BE2C (cell line): ENCODE data around the gene CCL14.
"Not testable (repeated sequence)": the region's sequence is repeated elsewhere in the genome, so short reads cannot be mapped to it uniquely, and the experiment has no call there.

Experiments
- DNase-seq: peaks from one replicate; pipeline ENCODE4 v3.0.0-alpha.2; 2020
- H3K27me3 ChIP-seq: fragments of 250-450 bp; sonication (Bioruptor Pico); 2 replicates; pipeline ENCODE4 v1.5.1; 2020; ENCODE audit warnings: mild to moderate bottlenecking
- H3K36me3 ChIP-seq: fragments of 250-450 bp; sonication (Bioruptor Pico); 2 replicates; pipeline ENCODE4 v1.5.1; 2020; ENCODE audit warnings: mild to moderate bottlenecking
- H3K4me1 ChIP-seq: fragments of 250-450 bp; sonication (Bioruptor Pico); 2 replicates; pipeline ENCODE4 v1.5.1; 2020
- H3K4me3 ChIP-seq: 2 replicates; pipeline ENCODE4 v1.5.1; 2011; ENCODE audit warnings: low read depth, low read length
- H3K9me3 ChIP-seq: fragments of 250-450 bp; sonication (Bioruptor Pico); 2 replicates; pipeline ENCODE4 v1.5.1; 2020
- CTCF ChIP-seq: IDR thresholded peaks from 2 replicates; pipeline ENCODE4 v1.5.1; 2012; ENCODE audit warnings: mild to moderate bottlenecking, low read depth, low read length

The CCL14 gene

GRCh38 chr17:35943537-35943936 lies 43.0 kb downstream of the CCL14 start, which contains the start of gene LYZL6:
TSS of gene LYZL6 (minus strand) at chr17:35943713. CDS start at chr17:35939356, 4,357 bp downstream.
- no peaks in the 10 kb centered on the region for H3K9me3 ChIP-seq
- no peak for DNase-seq
- H3K27me3 ChIP-seq, result peaks cover 6% of the 10 kb centered on the region; the same call in 1 of the 2 replicates
- no peaks in the 10 kb centered on the region for H3K4me1 ChIP-seq
- no peak for TF ChIP-seq CTCF
- H3K4me3 ChIP-seq, result no peak within 1 kb of the TSS
- H3K36me3 ChIP-seq, result no peaks in the 10 kb centered on the region

- no peaks in the 10 kb centered on the region for H3K9me3 ChIP-seq
- no peaks in the 10 kb centered on the region for H3K4me1 ChIP-seq
- no peaks in the 10 kb centered on the region for H3K36me3 ChIP-seq
- DNase-seq, result no peak
- no peak overlapping the region for H3K4me3 ChIP-seq
- H3K27me3 ChIP-seq, result peaks cover 6% of the 10 kb centered on the region; the same call in 1 of the 2 replicates
- TF ChIP-seq CTCF, result no peak
These were observed 43.8 kb downstream of the CCL14 start for GRCh38 chr17:35942588-35943186.

GRCh38 chr17:35938492-35938891 lies 48.0 kb downstream of the CCL14 start:
- H3K9me3 ChIP-seq, H3K4me1 ChIP-seq, H3K4me3 ChIP-seq, DNase-seq, H3K36me3 ChIP-seq, H3K27me3 ChIP-seq: not testable (repeated sequence)

- no peaks in the 10 kb centered on the region for H3K27me3 ChIP-seq
- DNase-seq, result no peak
- no peaks in the 10 kb centered on the region for H3K4me1 ChIP-seq
- TF ChIP-seq CTCF, result no peak
- H3K9me3 ChIP-seq, result no peaks in the 10 kb centered on the region
- H3K36me3 ChIP-seq, result no peaks in the 10 kb centered on the region
- H3K4me3 ChIP-seq, result no peak overlapping the region
These were observed 50.5 kb downstream of the CCL14 start for GRCh38 chr17:35936063-35936462.

GRCh38 chr17:35934760-35935159 lies 51.8 kb downstream of the CCL14 start:
- Histone ChIP-seq H3K36me3 (no peaks in the 10 kb centered on the region), H3K4me1 (peaks cover 3% of the 10 kb centered on the region; the same call in 1 of the 2 replicates), H3K27me3 (no peaks in the 10 kb centered on the region), H3K9me3 (no peaks in the 10 kb centered on the region), H3K4me3 (no peak overlapping the region)
- TF ChIP-seq CTCF, result no peak
- no peak for DNase-seq
